ENCODE data around the gene PGC. TPM values are rescaled to one million over a fixed set of nuclear protein-coding genes. Genes with fewer than 3 reads are reported as not detected.

The PGC gene
- not detected in 2 replicates for total RNA-seq

DNA sequence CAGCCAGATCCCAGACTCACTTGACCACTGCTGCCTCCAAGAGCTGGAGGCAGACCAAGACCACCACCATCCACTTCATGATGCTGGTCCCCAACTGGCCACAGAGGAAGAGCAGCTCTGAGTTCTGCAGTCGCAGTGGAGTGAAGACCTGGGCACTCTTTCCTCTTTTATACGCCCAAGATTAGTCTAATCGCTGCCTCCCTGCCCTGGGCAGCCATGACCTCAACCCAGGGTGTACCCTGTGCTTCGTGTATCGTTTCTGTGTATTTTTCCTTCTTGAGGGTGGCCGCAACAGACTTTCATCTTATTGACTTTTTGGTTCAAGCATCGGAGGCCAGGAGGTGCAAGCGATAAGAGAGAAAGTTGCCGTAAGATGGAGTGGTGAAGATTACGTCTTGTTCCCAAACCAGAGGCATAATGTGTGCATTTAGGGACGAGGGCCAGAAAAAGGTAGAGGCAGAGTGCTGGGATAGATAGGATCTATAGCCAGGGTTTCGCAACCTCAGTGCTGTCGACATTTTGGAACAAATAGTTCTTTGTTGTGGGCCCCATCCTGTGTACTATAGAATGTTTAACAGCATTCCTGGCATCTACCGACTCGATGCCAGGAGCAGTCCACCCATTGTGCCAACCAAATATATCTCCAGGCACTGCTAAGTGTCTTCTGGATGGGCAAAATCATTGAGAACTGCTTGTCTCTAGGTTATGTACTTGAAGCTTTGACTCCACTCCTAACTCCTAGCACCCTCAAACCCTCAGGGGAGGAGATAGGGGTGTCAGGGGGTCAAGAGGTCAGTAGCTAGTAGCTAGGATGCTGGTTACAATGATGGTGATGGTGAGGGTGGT is at the start of gene PGC:
Gene PGC (minus strand): TSS at position 142 of the 846 bp plus-strand sequence. CDS start 63 bp downstream, at position 79.

GRCh38 chr6:41787219-41787917 is 40.2 kb upstream of the PGC start, which contains the start of gene TOMM6:
TOMM6 (plus strand) TSS chr6:41787694; CDS start chr6:41787698, 4 bp downstream.

DNA sequence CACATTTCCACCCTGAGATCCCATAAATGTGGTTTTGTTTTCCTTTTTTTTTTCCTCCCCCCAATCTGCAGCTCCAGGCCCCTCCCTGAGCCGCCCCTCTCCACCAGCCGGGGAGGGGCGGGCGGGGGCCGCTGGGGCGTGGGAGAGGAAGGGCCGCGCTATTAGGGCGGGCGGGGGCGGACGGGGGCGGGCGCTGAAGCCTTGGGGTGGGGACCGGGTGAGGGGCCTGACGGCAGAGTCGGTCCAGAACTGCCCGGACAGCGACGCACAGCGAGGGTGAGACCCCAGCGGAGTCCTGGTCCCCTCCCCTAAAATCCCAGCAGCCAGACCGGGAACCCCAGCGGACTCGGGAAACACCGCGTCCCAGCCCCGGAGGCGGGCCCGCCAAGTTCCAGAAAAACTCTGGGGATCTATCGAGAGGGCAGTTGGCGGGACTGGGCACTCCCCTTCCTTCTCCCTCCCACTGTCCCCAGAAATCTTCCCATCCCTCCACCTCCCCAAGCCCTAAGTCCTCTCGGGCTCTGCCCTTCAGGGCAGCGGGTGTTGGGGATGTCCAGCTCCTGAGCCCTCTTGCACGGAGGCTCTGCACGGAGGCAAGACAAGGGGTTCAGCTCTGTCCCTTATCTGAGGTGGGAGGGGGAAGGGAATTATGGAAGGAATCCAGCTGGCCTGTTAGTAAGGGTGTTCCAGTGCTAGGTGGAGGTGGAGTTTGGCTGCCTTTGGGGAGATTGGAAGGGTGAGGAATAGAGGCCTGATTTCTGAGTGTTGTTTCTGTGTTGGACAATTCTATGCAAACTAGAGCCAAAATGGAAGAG is 33.6 kb upstream of the PGC start, which contains the start of gene PRICKLE4:
Gene PRICKLE4 (plus strand): TSS at position 232 of the 815 bp plus-strand sequence. CDS start 2,692 bp downstream, outside the sequence.

DNA sequence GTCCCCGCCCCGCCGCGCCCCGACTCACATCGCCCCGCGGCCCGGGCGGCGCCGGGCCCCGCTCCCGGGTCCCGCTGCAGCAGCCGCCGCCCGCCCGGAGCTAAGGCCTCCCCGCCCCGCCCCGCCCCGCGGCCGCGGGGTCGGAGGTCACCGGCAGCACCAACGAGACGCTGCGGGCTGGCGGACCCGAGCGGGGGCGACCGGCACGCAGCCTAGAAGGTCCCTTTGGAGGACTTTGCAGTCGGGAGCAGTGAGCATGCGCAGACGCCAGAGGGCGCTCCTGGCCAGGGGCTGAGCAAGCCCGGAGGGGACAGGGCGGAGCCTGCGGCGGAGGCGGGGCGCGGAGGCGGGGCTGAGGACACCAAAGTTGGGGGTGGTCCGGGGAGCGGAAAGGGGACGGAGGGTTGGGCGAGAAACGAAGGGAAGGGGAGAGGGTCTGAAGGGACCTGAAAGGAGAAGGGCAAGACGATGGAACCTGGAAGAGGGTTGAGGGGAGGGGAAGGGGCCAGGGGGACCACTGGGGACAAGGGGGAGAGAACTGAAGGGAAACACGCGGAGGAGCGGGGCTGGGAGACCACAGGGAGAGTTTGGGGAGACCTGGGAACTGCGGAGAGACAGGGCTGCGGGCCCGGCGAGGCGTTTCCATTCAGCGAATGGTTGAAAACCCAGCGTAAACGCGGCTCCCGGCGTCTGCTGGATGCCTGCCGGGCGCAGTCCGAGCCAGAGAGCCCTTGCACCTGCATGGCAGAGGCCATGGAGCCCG is 32.8 kb upstream of the PGC start, which contains the start of gene FRS3:
Gene FRS3 (minus strand): TSS at position 113 of the 763 bp plus-strand sequence. CDS start 2,913 bp downstream, outside the sequence.

GRCh38 chr6:41735427-41736185 is 11.6 kb downstream of the PGC start, which contains the start of gene TFEB:
TFEB (minus strand) TSS chr6:41735608; CDS start chr6:41691213, 44,395 bp downstream.

Other genes starting within 250 kb of the PGC start
- 1.1 and 2.9 TPM in 2 replicates for gene FOXP4, start 201.0 kb downstream of the PGC start, total RNA-seq
- gene MDFI, start 108.9 kb downstream of the PGC start, total RNA-seq: 1.3 and 2.8 TPM in 2 replicates
- 3.4 and 5.0 TPM in 2 replicates for gene TFEB, start 11.8 kb downstream of the PGC start, total RNA-seq
- 0.56 and 0.77 TPM in 2 replicates for gene FRS3, start 32.5 kb upstream of the PGC start, total RNA-seq
- gene PRICKLE4, start 33.4 kb upstream of the PGC start, total RNA-seq: 0.19 and 0.56 TPM in 2 replicates
- gene TOMM6, start 40.3 kb upstream of the PGC start, total RNA-seq: 63.4 and 147 TPM in 2 replicates
- gene USP49, start 148.0 kb upstream of the PGC start, total RNA-seq: 1.3 and 2.8 TPM in 2 replicates
- 20.9 and 25.1 TPM in 2 replicates for gene MED20, start 173.7 kb upstream of the PGC start, total RNA-seq
- gene BYSL, start 174.1 kb upstream of the PGC start, total RNA-seq: 7.9 and 19.0 TPM in 2 replicates
- 11.6 and 32.8 TPM in 2 replicates for gene CCND3, start 194.4 kb upstream of the PGC start, total RNA-seq

Data from regular cardiac myocyte (primary cell).